ENCODE measurements around the gene CAMKMT. TPM values are rescaled to one million over a fixed set of nuclear protein-coding genes. Genes with fewer than 3 reads are reported as not detected.

The CAMKMT gene
- polyA plus RNA-seq, 3 donors, result 4.2 to 5.2 (median 4.4) TPM

DNA sequence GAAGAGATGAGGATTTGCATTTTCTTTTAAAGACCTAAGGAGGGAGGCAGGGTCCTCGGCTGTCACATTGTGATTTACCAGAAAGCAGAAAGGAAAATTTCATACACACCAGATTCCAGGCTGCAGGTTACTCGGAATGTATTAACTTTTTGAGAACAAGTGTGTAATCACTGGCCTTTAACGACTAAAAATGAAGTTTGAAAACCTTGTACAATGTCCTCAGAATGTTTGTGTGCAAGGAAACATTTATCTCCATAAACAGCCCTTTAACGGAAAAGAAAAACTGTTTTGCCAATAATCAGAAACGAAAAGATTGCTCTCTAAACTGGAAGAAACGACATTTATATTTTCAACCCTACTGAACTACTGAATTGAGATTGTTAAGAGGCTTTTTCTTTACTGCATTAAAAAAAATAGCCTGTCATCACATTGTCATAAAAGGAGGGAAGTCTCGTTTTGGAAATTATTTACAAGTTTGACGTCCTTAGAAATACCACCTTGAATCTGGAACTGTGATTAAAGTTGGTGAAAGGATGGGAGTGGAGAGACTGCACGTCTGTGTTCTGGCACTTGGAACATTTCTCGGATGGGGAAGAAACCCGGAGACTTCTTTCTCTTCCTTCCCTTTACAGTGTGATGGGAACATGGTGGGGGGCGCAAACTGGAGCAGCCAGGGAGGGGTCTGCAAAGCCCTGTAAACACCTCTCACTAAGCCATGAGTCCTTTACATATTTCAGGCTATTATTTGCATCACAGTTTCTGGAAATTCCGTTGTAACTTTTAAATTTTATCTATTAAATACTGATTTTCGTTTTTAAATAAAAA lies 445.7 kb downstream of the CAMKMT start:
- 11 to 14% (median 12%) methylated on average over 14 of the region's 14 CpGs for WGBS, 3 donors
- H3K27ac ChIP-seq (ENCODE audit: low read depth, low read length), result no peak overlapping the region

DNA sequence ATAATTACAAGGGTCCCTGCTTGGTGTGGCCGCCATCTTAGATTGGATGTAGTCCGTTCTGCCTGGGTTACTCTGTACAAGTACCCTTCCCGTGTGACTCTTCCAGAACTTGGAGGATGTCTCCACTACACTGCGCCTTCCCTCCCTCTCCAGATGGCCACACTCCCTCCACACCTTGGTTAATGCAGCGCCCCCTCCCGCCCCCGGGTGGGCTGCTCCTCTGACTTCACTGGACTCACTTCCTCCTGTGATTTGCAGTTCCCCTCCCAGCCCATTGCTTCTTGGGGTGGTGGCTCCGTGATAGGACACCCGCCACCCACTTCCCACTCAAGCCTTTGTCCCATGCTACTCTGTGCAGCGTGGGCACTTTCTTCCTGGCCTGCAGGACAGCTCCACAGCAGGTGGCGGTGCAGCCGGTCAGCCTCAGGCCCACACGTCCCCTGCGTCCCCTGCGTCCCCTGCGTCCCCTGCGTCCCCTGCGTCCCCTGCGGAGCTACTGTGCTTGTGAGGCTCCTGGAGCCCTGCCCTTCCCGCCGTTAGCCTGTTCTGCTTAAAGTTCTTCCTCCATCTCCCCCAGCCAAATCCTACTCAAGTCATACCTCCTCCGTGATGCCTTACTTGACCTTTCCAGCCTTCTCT lies 449.3 kb downstream of the CAMKMT start:
- 77 to 82% (median 78%) methylated on average over 22 of the region's 22 CpGs for WGBS, 3 donors
- H3K27ac ChIP-seq (ENCODE audit: low read depth, low read length), result no peak overlapping the region

DNA sequence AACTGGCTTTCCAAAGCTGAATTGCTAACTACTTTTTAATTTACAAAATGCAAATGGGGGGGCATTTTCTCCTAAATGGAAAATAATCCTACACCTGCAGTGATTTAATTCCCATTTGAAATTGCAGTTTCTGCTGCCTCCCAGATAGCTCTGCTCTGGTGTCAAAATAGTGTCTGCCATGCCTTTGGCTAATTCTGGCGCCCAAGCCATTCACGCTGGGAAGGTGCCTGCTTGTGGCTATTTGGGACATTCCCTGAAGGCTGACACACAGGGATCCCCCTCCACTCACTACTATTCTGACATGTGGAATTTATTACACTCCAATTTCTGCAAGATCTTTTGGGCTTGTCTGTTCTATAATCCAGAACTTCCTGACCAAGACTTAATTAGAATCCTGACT lies 451.4 kb downstream of the CAMKMT start:
- WGBS, 3 donors, result 47 to 65% (median 65%) methylated on average over 2 of the region's 2 CpGs
- H3K27ac ChIP-seq (ENCODE audit: low read depth, low read length), result no peak overlapping the region

DNA sequence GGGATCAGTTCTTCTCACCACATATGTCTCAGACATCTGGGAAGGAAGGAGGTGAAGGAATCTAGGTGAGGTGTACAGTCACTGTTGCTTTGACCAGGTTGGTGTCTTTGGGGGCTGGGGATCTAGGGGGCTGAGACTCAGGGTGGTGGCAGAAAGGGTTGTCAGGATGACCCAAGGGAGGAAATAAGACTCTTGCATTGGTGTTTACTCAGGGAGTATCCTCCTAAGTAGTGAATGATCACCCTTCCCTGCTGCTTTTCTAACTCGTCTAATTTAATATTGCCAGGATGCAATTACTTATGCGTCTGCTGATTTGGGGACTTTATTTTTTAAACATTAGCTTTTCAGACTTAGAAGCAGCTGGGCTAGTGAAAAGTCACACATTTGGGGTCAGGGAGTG lies 451.9 kb downstream of the CAMKMT start:
- 62 to 82% (median 68%) methylated on average over 2 of the region's 2 CpGs for WGBS, 3 donors
- H3K27ac ChIP-seq (ENCODE audit: low read depth, low read length), result no peak overlapping the region

DNA sequence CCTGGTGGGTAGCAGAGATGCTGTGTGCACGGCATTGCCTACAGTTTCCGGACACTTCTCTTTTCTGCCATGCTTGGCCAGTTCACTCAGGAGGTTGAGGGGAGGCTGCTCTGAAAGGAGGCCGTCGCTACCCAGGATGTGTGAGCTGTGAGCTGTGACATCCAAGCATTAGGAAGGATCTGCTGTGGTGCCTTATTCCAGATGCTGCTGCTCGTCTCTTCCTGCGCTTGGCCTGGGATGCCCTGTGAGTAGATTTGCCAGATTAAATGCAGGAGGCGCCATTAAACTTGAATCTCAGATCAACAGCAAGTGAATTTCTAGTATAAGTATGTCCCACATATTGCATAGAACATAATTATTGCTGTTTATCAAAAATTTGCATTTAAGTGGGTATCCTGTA lies 455.5 kb downstream of the CAMKMT start:
- H3K27ac ChIP-seq (ENCODE audit: low read depth, low read length), result no peak overlapping the region
- WGBS, 3 donors, result 83 to 89% (median 88%) methylated on average over 7 of the region's 7 CpGs

DNA sequence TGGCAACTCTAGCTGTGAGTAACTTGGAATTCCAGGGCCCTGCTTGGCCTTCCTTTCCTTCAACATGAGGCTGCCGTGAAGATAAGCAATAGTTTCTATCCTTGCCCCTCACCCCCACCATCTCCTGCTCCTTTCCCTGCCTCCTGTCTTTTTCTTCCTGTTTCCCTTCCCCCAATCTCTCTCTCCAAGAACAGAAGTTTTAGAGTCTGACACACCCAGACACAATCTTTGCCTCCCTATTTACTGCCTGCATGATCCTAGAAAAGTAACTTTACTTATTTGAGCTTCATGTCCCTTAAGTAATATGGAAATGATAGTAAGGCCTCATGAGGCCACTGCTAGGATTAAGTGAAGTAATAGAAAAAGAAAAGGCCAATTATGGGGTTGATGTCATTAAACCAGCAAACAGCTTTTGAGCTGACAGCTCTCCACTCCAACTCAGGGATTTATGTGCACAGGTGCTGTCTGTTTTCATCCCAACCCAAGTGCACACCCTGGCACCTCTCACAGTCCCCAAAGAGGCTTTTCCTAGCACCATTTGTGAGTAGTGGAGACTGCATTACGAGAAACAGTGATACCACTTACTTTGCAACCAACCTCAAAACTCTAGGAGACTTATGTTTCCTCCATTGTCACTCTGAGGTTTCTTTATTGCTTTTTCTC lies 456.1 kb downstream of the CAMKMT start:
- no peak overlapping the region for H3K27ac ChIP-seq (ENCODE audit: low read depth, low read length)
- 73 to 83% (median 76%) methylated on average over 2 of the region's 2 CpGs for WGBS, 3 donors

DNA sequence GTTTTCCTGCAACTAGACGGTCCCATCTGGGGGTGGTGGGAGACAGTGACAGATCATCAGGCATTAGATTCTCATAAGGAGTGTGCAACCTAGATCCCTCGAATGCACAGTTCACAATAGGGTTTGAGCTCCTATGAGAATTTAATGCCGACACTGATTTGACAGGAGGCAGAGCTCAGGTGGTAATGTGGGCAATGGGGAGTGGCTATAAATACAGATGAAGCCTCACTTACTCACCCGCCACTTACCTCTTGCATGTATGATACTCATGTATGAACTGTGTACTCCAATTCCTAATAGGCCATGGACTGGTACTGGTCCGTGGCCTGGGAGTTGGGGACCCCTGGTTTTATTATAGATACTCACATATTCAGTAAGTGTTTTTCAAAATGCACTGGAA lies 457.3 kb downstream of the CAMKMT start:
- WGBS, 3 donors, result 70 to 83% (median 80%) methylated on average over 5 of the region's 5 CpGs
- no peak overlapping the region for H3K27ac ChIP-seq (ENCODE audit: low read depth, low read length)

DNA sequence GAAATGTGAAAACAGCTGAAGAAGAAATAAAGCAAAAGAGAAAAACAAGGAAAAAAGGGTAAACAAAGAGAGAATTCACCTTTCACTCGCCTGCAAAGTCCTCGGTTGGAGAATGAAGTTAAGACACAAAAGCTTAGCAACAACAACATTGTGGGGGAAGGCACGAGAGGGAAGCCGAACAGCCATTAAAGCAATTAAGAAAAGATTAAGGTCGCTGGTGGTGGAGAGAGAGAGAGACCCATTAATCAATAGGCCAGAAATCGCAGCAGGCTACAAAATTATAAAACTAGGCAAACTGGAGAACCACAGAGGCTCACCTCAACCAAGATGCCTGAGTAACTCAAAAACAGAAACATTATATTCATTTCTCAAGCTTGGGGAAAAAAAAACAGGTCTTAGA lies 459.8 kb downstream of the CAMKMT start:
- WGBS, 3 donors, result 31 to 54% (median 54%) methylated on average over 6 of the region's 6 CpGs
- no peak overlapping the region for H3K27ac ChIP-seq (ENCODE audit: low read depth, low read length)

DNA sequence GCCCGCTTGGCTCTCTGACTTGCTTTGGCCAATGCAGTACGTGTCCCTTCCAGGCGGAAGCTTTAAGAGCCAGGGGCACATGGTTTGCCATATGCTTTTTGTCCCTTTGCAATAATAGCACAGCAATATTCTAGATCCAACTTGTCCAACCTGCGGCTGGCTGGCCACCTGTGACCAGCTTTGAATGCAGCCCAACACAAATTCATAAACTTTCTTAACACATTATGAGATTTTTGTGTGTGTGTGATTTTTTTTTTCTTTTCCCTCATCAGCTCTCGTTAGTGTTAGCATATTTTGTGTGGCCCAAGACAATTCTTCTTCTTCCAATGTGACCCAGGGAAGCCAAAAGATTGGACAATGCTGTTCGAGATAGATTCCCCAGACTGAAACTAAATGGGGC lies 460.4 kb downstream of the CAMKMT start:
- 78 to 87% (median 84%) methylated on average over 6 of the region's 6 CpGs for WGBS, 3 donors
- no peak overlapping the region for H3K27ac ChIP-seq (ENCODE audit: low read depth, low read length)

Other genes starting within 250 kb of the CAMKMT start
- gene PPM1B, start 193.1 kb upstream of the CAMKMT start, polyA plus RNA-seq, result 10 to 100 TPM; 17.2 to 31.6 (median 24.5) TPM
- gene SLC3A1, start 86.5 kb upstream of the CAMKMT start, polyA plus RNA-seq, result 10 to 100 TPM in 1 of 3 donors, under 1 TPM in 2; 0.11 to 28.2 (median 0.12) TPM
- gene PREPL, start 453 bp upstream of the CAMKMT start, polyA plus RNA-seq, result 10 to 100 TPM in 2 of 3 donors, 1 to 10 TPM in 1; 9.2 to 16.8 (median 12.8) TPM